Measurements from ENCODE around the gene GPR161.

DNA sequence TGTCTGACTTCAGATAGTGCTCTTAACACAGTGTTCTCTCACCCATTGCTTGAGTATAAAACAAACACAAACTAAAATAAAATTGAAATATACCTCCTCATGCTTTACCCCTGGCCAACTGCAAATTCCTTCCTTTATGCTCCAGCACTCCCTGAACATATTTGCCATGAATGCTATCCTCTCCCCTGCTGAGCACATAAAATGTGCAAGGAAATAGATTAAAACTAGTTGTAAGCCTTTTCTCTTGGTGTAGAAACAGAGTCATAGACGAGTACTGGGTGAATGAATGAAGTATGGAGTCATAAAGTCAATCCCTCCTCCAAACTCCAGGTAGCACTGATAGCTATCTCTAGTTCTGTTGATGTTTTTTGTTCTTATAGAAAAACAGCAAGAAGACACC, 2.6 kb downstream of the GPR161 start:
- TF ChIP-seq, protein P1, sequence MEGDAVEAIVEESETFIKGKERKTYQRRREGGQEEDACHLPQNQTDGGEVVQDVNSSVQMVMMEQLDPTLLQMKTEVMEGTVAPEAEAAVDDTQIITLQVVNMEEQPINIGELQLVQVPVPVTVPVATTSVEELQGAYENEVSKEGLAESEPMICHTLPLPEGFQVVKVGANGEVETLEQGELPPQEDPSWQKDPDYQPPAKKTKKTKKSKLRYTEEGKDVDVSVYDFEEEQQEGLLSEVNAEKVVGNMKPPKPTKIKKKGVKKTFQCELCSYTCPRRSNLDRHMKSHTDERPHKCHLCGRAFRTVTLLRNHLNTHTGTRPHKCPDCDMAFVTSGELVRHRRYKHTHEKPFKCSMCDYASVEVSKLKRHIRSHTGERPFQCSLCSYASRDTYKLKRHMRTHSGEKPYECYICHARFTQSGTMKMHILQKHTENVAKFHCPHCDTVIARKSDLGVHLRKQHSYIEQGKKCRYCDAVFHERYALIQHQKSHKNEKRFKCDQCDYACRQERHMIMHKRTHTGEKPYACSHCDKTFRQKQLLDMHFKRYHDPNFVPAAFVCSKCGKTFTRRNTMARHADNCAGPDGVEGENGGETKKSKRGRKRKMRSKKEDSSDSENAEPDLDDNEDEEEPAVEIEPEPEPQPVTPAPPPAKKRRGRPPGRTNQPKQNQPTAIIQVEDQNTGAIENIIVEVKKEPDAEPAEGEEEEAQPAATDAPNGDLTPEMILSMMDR (IDR thresholded peaks at IDR 0.05), result no peak
- TF ChIP-seq POLR2AphosphoS5 (IDR thresholded peaks at IDR 0.05) (no peak), POLR2A (IDR thresholded peaks at IDR 0.05) (no peak), EP300 (IDR thresholded peaks at IDR 0.05) (no peak)
